Measurements from ENCODE around the gene CADPS2.

Gene CADPS2

GRCh38 chr7:122584676-122585251, 301.5 kb downstream of the CADPS2 start:
- no peak for TF ChIP-seq CTCF (IDR thresholded peaks at IDR 0.05)

GRCh38 chr7:122578350-122578749, 307.9 kb downstream of the CADPS2 start:
- no peak for TF ChIP-seq CTCF (IDR thresholded peaks at IDR 0.05)

- TF ChIP-seq CTCF (IDR thresholded peaks at IDR 0.05), result no peak
Measured at GRCh38 chr7:122577449-122578003, 308.7 kb downstream of the CADPS2 start.

- TF ChIP-seq CTCF (IDR thresholded peaks at IDR 0.05), result no peak
Measured at GRCh38 chr7:122572706-122573105, 313.6 kb downstream of the CADPS2 start.

GRCh38 chr7:122561326-122561725, 324.9 kb downstream of the CADPS2 start:
- no peak for TF ChIP-seq CTCF (IDR thresholded peaks at IDR 0.05)

GRCh38 chr7:122556873-122557542, 329.3 kb downstream of the CADPS2 start:
- TF ChIP-seq CTCF (IDR thresholded peaks at IDR 0.05), result no peak

GRCh38 chr7:122556219-122556618, 330.0 kb downstream of the CADPS2 start:
- TF ChIP-seq CTCF (IDR thresholded peaks at IDR 0.05), result no peak
